ENCODE measurements around the gene PDE3A. TPM values are rescaled to one million over a fixed set of nuclear protein-coding genes. Genes with fewer than 3 reads are reported as not detected.
"Not testable (repeated sequence)": the region's sequence is repeated elsewhere in the genome, so short reads cannot be mapped to it uniquely, and the experiment has no call there.

Gene PDE3A
- total RNA-seq: not detected

- Mint-ChIP-seq H3K4me1 (ENCODE audit: low read depth) (peaks cover 11% of the 10 kb centered on the region), H3K36me3 (ENCODE audit: low read depth) (no peaks in the 10 kb centered on the region), H3K27ac (no peak within 1 kb of the TSS), H3K9me3 (no peaks in the 10 kb centered on the region), H3K4me3 (peak within 1 kb of the TSS; percentile 49), H3K27me3 (peaks cover 40% of the 10 kb centered on the region)
- TF ChIP-seq CTCF (IDR thresholded peaks at IDR 0.05): no peak
- CTCF ChIA-PET: interaction anchor here (0.6 kb wide), 1 partner anchor 144 kb away, joined by 3 read pairs; no protein-coding TSS in a partner anchor
- POLR2A ChIA-PET: no interaction called here
- ATAC-seq (no peak), DNase-seq (no peak)
- intact Hi-C loops (cut with micrococcal nuclease): no loop called here
Measured at GRCh38 chr12:20368114-20368650, at the start of gene PDE3A. TSS of gene PDE3A (plus strand) at chr12:20368537. CDS start at chr12:20369285, 748 bp downstream.

GRCh38 chr12:20319366-20319765 lies 49.0 kb upstream of the PDE3A start:
- CTCF ChIA-PET: no interaction called here
- POLR2A ChIA-PET: no interaction called here
- intact Hi-C loops (cut with micrococcal nuclease): no loop called here
- DNase-seq (no peak), ATAC-seq (no peak)
- TF ChIP-seq CTCF (IDR thresholded peaks at IDR 0.05): no peak
- no peaks in the 10 kb centered on the region for H3K9me3 Mint-ChIP-seq
- no peaks in the 10 kb centered on the region for H3K4me1 Mint-ChIP-seq (ENCODE audit: low read depth)
- H3K27ac Mint-ChIP-seq: no peak overlapping the region
- H3K27me3 Mint-ChIP-seq: no peaks in the 10 kb centered on the region
- no peaks in the 10 kb centered on the region for H3K36me3 Mint-ChIP-seq (ENCODE audit: low read depth)
- H3K4me3 Mint-ChIP-seq: no peak overlapping the region

- intact Hi-C loops (cut with micrococcal nuclease): no loop called here
- Mint-ChIP-seq H3K27ac (no peak overlapping the region), H3K4me3 (no peak overlapping the region), H3K27me3 (no peaks in the 10 kb centered on the region), H3K36me3 (ENCODE audit: low read depth) (no peaks in the 10 kb centered on the region), H3K4me1 (ENCODE audit: low read depth) (no peaks in the 10 kb centered on the region), H3K9me3 (no peaks in the 10 kb centered on the region)
- DNase-seq (no peak), ATAC-seq (no peak)
- ChIA-PET POLR2A (no interaction called here), CTCF (no interaction called here)
- TF ChIP-seq CTCF (IDR thresholded peaks at IDR 0.05): no peak
Measured at GRCh38 chr12:20320552-20320951, 47.8 kb upstream of the PDE3A start.

- H3K4me3 Mint-ChIP-seq; CTCF ChIA-PET; H3K27ac Mint-ChIP-seq; POLR2A ChIA-PET; H3K27me3 Mint-ChIP-seq; H3K4me1 Mint-ChIP-seq (ENCODE audit: low read depth); DNase-seq; intact Hi-C loops (cut with micrococcal nuclease); ATAC-seq; H3K9me3 Mint-ChIP-seq; H3K36me3 Mint-ChIP-seq (ENCODE audit: low read depth): not testable (repeated sequence)
Measured at GRCh38 chr12:20330826-20331505, 37.4 kb upstream of the PDE3A start.

GRCh38 chr12:20339060-20339459 lies 29.3 kb upstream of the PDE3A start:
- Mint-ChIP-seq H3K4me3 (no peak overlapping the region), H3K36me3 (ENCODE audit: low read depth) (no peaks in the 10 kb centered on the region), H3K9me3 (peaks cover 5% of the 10 kb centered on the region), H3K4me1 (ENCODE audit: low read depth) (no peaks in the 10 kb centered on the region), H3K27ac (no peak overlapping the region), H3K27me3 (no peaks in the 10 kb centered on the region)
- intact Hi-C loops (cut with micrococcal nuclease): no loop called here
- POLR2A ChIA-PET: no interaction called here
- ATAC-seq (no peak), DNase-seq (no peak)
- CTCF ChIA-PET: no interaction called here
- no peak for TF ChIP-seq CTCF (IDR thresholded peaks at IDR 0.05)
